Heart left ventricle (tissue), 13 donors: Measurements from ENCODE around the gene LGALS7B.
"Not testable (repeated sequence)": the region's sequence is repeated elsewhere in the genome, so short reads cannot be mapped to it uniquely, and the experiment has no call there.

Experiments
- CTCF ChIP-seq, 12 donors: fragments of 200-600 bp; sonication (generic) in 4 of 12; IDR thresholded peaks; one replicate each; pipeline versions ENCODE4 v1.5.0 to v1.8.0; 2018 to 2022; ENCODE audit warnings: antibody characterized with exemption in 12 of 12, mild to moderate bottlenecking in 5 of 12
- POLR2A ChIP-seq, 2 donors: fragments of 450-650 bp; IDR thresholded peaks; one replicate each; pipeline ENCODE4 v1.6.1; 2017; ENCODE audit warnings: antibody characterized with exemption in 2 of 2, mild to moderate bottlenecking in 2 of 2, moderate library complexity in 2 of 2
- donor health status: ischemic (EF 13 %, LVEDD 7.1; RV severe dilation, severe dysfunction).
- donor health status: DM: no; HTN: yes; CAD: no.
- donor health status: DM: no; HTN: no; CAD: no.
- donor health status: ischemic (EF 25% LVEDD 6.9; RV normal size, moderate dysfunction).
- donor health status: ischemic (EF 25% LVEDD 5.7; RV mildly dilated, moderate dysfunction).
- donor health status: ischemic (EF 35%, LVEDD 5.7; RV mildly dilated, moderate dysfunction).
- donor health status: nonischemic (EF 11% LVEDD 7.7; RV severe dilation, severe dysfunction).
- donor health status: DM: yes; HTN: yes; CAD: no.
- donor health status: PGD.
- donor health status: ischemic (EF 29% LVEDD 5.4; RV normal size, mild dysfunction).
- donor health status: nonischemic (EF 23%, LVEDD 6.1; RV moderate dilation, normal function).

GRCh38 chr19:38782212-38782611 is 6.8 kb upstream of the LGALS7B start:
- TF ChIP-seq CTCF, POLR2A (IDR thresholded peaks at IDR 0.05): not testable (repeated sequence)
